Activated B cell treated with CpG ODN at 0.5 μM for 24 hours (primary cell): ENCODE results near the gene TSHZ1. TPM values are rescaled to one million over a fixed set of nuclear protein-coding genes. Genes with fewer than 3 reads are reported as not detected.
A peak's percentile ranks its signal among the peaks of the same experiment; 100 is the strongest.

Experiments used
- ATAC-seq: fragments of 200-7000 bp; cut with Tn5 transposase; one replicate; pipeline ENCODE4 v1.10.0; 2021; ENCODE audit warnings: low read depth, mild to moderate bottlenecking, moderate library complexity
- CTCF ChIA-PET: fragments of 350-600 bp; sonication (Branson Sonifier 250); formaldehyde crosslinking; loops from one replicate; lab custom pipeline; 2021; ENCODE audit warnings: antibody characterized with exemption; lab: Charles Lee
- POLR2A ChIA-PET: fragments of 350-600 bp; sonication (Branson Sonifier 250); formaldehyde crosslinking; loops from one replicate; lab custom pipeline; 2021; ENCODE audit warnings: antibody characterized with exemption; lab: Charles Lee
- DNase-seq: peaks from one replicate; pipeline ENCODE4 v3.0.0; 2022
- H3K27ac Mint-ChIP-seq: one replicate; pipeline ENCODE4 v1.8.0; 2020; ENCODE audit warnings: mixed read lengths
- H3K27me3 Mint-ChIP-seq: one replicate; pipeline ENCODE4 v1.8.0; 2021; ENCODE audit warnings: mixed read lengths
- H3K36me3 Mint-ChIP-seq: one replicate; pipeline ENCODE4 v1.8.0; 2021; ENCODE audit warnings: low read depth, mixed read lengths
- H3K4me1 Mint-ChIP-seq: one replicate; pipeline ENCODE4 v1.8.0; 2021; ENCODE audit warnings: mixed read lengths
- H3K4me3 Mint-ChIP-seq: one replicate; pipeline ENCODE4 v1.8.0; 2020; ENCODE audit warnings: mild to moderate bottlenecking, mixed read lengths
- H3K9me3 Mint-ChIP-seq: one replicate; pipeline ENCODE4 v1.8.0; 2020; ENCODE audit warnings: mixed read lengths
- CTCF ChIP-seq: fragments of 200-600 bp; IDR thresholded peaks from one replicate; pipeline ENCODE4 v1.8.0; 2022; ENCODE audit warnings: antibody characterized with exemption, mild to moderate bottlenecking
- intact Hi-C: fragments of 100-400 bp; cut with micrococcal nuclease; formaldehyde crosslinking; loops from one replicate; pipeline ENCODE4 v1.15.1; 2024
- total RNA-seq: library from RNA; stranded (reverse); gene quantifications from 2 replicates; pipeline ENCODE4 v1.2.3, GENCODE V29; 2022

The TSHZ1 gene
- total RNA-seq, 1 donor from 2014 or later = 8.6 TPM

DNA sequence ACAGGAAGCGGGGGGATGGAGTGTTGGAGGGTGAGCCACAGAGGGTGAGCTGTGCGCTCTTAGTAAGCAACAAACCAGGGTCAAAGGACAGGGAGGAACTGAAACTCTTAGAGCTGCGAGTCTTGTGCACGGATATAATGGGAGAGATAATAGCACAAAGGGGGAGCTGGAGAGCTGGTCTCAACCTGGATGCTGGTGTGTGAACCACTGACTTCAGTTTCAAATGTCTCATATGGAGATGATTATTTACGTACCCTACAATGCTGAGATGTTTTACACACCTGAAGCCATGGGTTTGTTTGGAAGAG, 37.5 kb upstream of the TSHZ1 start:
- H3K36me3 Mint-ChIP-seq = no peaks in the 10 kb centered on the region
- DNase-seq (no peak), ATAC-seq (peak; percentile 89)
- no peak overlapping the region for H3K4me3 Mint-ChIP-seq
- CTCF ChIA-PET = interaction anchor here (0.9 to 1.1 kb wide), 2 partner anchors 58 to 198 kb away, joined by 3 read pairs; no protein-coding TSS in a partner anchor
- TF ChIP-seq CTCF = no peak
- peaks cover 5% of the 10 kb centered on the region for H3K27me3 Mint-ChIP-seq
- H3K27ac Mint-ChIP-seq = peak overlapping the region; percentile 2
- POLR2A ChIA-PET = interaction anchor here (0.9 kb wide), 1 partner anchor 37 kb away, joined by 4 read pairs; the partner anchor contains the start of gene TSHZ1
- no peaks in the 10 kb centered on the region for H3K9me3 Mint-ChIP-seq
- H3K4me1 Mint-ChIP-seq = peaks cover 14% of the 10 kb centered on the region
- intact Hi-C loops = loop anchor here (2.0 to 5.0 kb wide), 3 partner anchors 101 to 304 kb away; no protein-coding TSS in a partner anchor

GRCh38 chr18:75173738-75174137, 36.9 kb upstream of the TSHZ1 start:
- Mint-ChIP-seq H3K9me3 (no peaks in the 10 kb centered on the region), H3K36me3 (no peaks in the 10 kb centered on the region), H3K4me3 (no peak overlapping the region), H3K27ac (no peak overlapping the region), H3K4me1 (peaks cover 14% of the 10 kb centered on the region), H3K27me3 (peaks cover 5% of the 10 kb centered on the region)
- ChIA-PET CTCF (no interaction called here), POLR2A (interaction anchor here (0.9 kb wide), 1 partner anchor 37 kb away, joined by 4 read pairs; the partner anchor contains the start of gene TSHZ1)
- no peak for DNase-seq
- intact Hi-C loops = loop anchor here (2.0 to 5.0 kb wide), 3 partner anchors 101 to 304 kb away; no protein-coding TSS in a partner anchor
- ATAC-seq = no peak
- no peak for TF ChIP-seq CTCF

DNA sequence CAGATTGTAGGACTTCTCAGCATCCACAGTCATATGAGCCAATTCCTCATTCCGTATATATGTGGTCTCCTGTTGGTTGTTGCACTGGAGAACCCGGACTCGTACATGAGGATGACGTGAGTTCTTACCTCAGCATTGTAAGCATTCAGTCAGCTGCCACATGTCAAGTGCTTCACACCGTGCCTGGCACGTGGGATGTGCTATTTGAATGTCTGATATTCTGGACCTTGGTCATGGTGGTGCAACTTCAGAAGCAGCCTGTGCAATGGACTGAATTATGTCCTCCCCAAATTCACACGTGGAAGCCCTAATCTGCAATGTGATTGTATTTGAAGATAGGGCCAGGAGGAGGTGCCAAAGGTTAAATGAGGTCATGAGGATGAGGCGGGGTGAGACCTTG, 33.7 kb upstream of the TSHZ1 start:
- no peak overlapping the region for H3K4me3 Mint-ChIP-seq
- ATAC-seq (no peak), DNase-seq (no peak)
- H3K27ac Mint-ChIP-seq = no peak overlapping the region
- intact Hi-C loops = no loop called here
- no peak for TF ChIP-seq CTCF
- H3K27me3 Mint-ChIP-seq = peaks cover 2% of the 10 kb centered on the region
- peaks cover 14% of the 10 kb centered on the region for H3K4me1 Mint-ChIP-seq
- H3K9me3 Mint-ChIP-seq = no peaks in the 10 kb centered on the region
- H3K36me3 Mint-ChIP-seq = no peaks in the 10 kb centered on the region
- ChIA-PET POLR2A (no interaction called here), CTCF (no interaction called here)

- no peaks in the 10 kb centered on the region for H3K36me3 Mint-ChIP-seq
- DNase-seq (no peak), ATAC-seq (no peak)
- H3K4me1 Mint-ChIP-seq = peaks cover 7% of the 10 kb centered on the region
- no peaks in the 10 kb centered on the region for H3K9me3 Mint-ChIP-seq
- H3K27ac Mint-ChIP-seq = no peak overlapping the region
- no peak overlapping the region for H3K4me3 Mint-ChIP-seq
- no peak for TF ChIP-seq CTCF
- peaks cover 3% of the 10 kb centered on the region for H3K27me3 Mint-ChIP-seq
- POLR2A ChIA-PET = no interaction called here
- intact Hi-C loops = no loop called here
- CTCF ChIA-PET = no interaction called here
These were observed 32.2 kb upstream of the TSHZ1 start for GRCh38 chr18:75178376-75178775.

DNA sequence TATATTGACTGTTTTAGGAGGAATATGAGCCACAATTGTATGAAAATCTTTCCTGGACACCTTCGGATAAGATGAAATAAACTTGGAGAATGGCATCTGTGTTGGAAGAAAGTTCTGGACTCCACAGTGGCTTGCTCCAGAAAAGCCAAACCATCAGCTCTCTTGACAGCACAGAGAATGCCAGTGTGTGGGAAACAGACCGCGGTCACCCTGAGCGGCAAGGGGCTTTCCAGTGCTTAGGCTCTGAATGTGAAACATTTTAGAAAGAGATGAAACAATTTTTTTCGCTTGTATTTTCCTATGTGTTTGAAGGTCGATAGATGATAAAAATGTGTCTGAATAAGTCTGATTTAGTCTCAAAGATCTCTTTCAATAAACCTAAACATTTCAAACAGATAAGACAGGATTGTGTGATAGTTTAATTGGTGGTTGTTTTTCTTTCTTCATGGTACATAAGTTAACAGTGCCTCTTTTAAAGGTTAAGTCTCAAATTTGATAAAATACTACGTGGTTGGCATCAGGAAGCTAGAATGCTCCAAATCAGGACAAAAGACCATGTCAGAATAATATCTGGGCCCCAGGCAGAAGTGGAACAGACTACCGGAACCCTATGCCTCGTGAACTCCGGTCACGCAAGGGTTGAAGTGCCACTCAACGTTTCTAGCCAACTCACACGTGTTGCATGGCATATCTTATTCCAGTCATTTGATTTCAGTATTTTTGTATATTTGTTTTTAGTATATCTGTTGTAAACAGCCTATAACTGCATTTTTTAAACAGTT, 30.6 kb upstream of the TSHZ1 start:
- intact Hi-C loops = no loop called here
- Mint-ChIP-seq H3K27me3 (peaks cover 6% of the 10 kb centered on the region), H3K36me3 (no peaks in the 10 kb centered on the region), H3K4me1 (no peaks in the 10 kb centered on the region), H3K9me3 (no peaks in the 10 kb centered on the region), H3K27ac (no peak overlapping the region), H3K4me3 (no peak overlapping the region)
- TF ChIP-seq CTCF = no peak
- CTCF ChIA-PET = no interaction called here
- no peak for DNase-seq
- POLR2A ChIA-PET = no interaction called here
- ATAC-seq = no peak
